GM06990 (cell line): ENCODE measurements around the gene THAP3.

Experiments
- DNase-seq: peaks from one replicate; pipeline ENCODE4 v3.0.0-alpha.2; 2011; ENCODE audit not compliant: insufficient read length; ENCODE audit errors: extremely low read depth
- H3K27me3 ChIP-seq: replicated peaks from 2 replicates; pipeline ENCODE4 v1.6.0; 2011; ENCODE audit warnings: low read length; ENCODE audit not compliant: control insufficient read depth, insufficient read depth
- H3K36me3 ChIP-seq: 2 replicates; pipeline ENCODE4 v1.5.1; 2011; ENCODE audit warnings: low read length; ENCODE audit not compliant: control insufficient read depth, insufficient read depth
- H3K4me3 ChIP-seq: replicated peaks from 2 replicates; pipeline ENCODE4 v1.5.1; 2011; ENCODE audit warnings: low read depth, mild to moderate bottlenecking, control low read depth, low read length
- CTCF ChIP-seq: IDR thresholded peaks from 2 replicates; pipeline ENCODE4 v1.5.1; 2011; ENCODE audit warnings: low read length, control low read depth, mild to moderate bottlenecking, inconsistent platforms; ENCODE audit not compliant: insufficient read depth, poor library complexity, severe bottlenecking

The THAP3 gene

GRCh38 chr1:6593810-6594209 lies 30.9 kb upstream of the THAP3 start:
- Histone ChIP-seq H3K36me3 (peaks cover 39% of the 10 kb centered on the region), H3K27me3 (no peaks in the 10 kb centered on the region), H3K4me3 (no peak overlapping the region)
- TF ChIP-seq CTCF = no peak
- DNase-seq = no peak

- no peak for DNase-seq
- peaks cover 31% of the 10 kb centered on the region for H3K36me3 ChIP-seq
These were observed 29.5 kb upstream of the THAP3 start for GRCh38 chr1:6594977-6595740.

GRCh38 chr1:6596351-6596750 lies 28.3 kb upstream of the THAP3 start:
- Histone ChIP-seq H3K36me3 (peaks cover 30% of the 10 kb centered on the region), H3K27me3 (no peaks in the 10 kb centered on the region), H3K4me3 (no peak overlapping the region)
- TF ChIP-seq CTCF = no peak
- DNase-seq = no peak

More at GRCh38 chr1:6594977-6595740, 29.5 kb upstream of the THAP3 start:
- no peak for TF ChIP-seq CTCF
- H3K27me3 ChIP-seq = no peaks in the 10 kb centered on the region
- H3K4me3 ChIP-seq = no peak overlapping the region

- DNase-seq = no peak
- no peak overlapping the region for H3K4me3 ChIP-seq
- peaks cover 30% of the 10 kb centered on the region for H3K36me3 ChIP-seq
- no peaks in the 10 kb centered on the region for H3K27me3 ChIP-seq
- no peak for TF ChIP-seq CTCF
These were observed 27.5 kb upstream of the THAP3 start for GRCh38 chr1:6596886-6597776.

GRCh38 chr1:6597777-6598131 lies 26.9 kb upstream of the THAP3 start:
- peaks cover 27% of the 10 kb centered on the region for H3K36me3 ChIP-seq
- TF ChIP-seq CTCF = no peak
- H3K4me3 ChIP-seq = no peak overlapping the region
- H3K27me3 ChIP-seq = no peaks in the 10 kb centered on the region
- DNase-seq = no peak
